C4-2B (cell line): Measurements from ENCODE around the gene KRTAP4-8.

Experiments used
- CTCF ChIP-seq: fragments of 450-650 bp; conservative IDR thresholded peaks from 2 replicates; pipeline ENCODE4 v1.5.1; 2017; ENCODE audit warnings: mild to moderate bottlenecking
- ZFX ChIP-seq: fragments of 450-650 bp; IDR thresholded peaks from 2 replicates; pipeline ENCODE4 v1.6.1; 2017

GRCh38 chr17:41057547-41057946, 40.4 kb downstream of the KRTAP4-8 start:
- no peak for TF ChIP-seq CTCF
- TF ChIP-seq ZFX, result no peak
